Caco-2 (cell line): ENCODE measurements around the gene LTO1. TPM values are rescaled to one million over a fixed set of nuclear protein-coding genes. Genes with fewer than 3 reads are reported as not detected.
A peak's percentile ranks its signal among the peaks of the same experiment; 100 is the strongest.

Source experiments
- BruUV-seq: library from RNA; stranded (reverse); fragments of 400-500 nt; replicated peaks from 2 replicates; lab custom pipeline; 2021; lab: Mats Ljungman, UMichigan
- CTCF ChIA-PET: fragments of 300-600 bp; sonication (Branson Sonifier 250); formaldehyde crosslinking; loops from one replicate; lab custom pipeline; 2022; ENCODE audit warnings: antibody characterized with exemption; lab: Charles Lee
- POLR2A ChIA-PET: fragments of 300-600 bp; sonication (Branson Sonifier 250); formaldehyde crosslinking; loops from one replicate; lab custom pipeline; 2022; ENCODE audit warnings: antibody characterized with exemption; lab: Charles Lee
- DNase-seq, 2 experiments: peaks; one replicate each; pipeline versions ENCODE4 v3.0.0 to v3.0.0-alpha.2; 2020 to 2022
- H3K27me3 ChIP-seq: replicated peaks from 2 replicates; pipeline ENCODE4 v1.6.0; 2011; ENCODE audit warnings: low read length; ENCODE audit not compliant: control insufficient read depth, insufficient read depth
- H3K36me3 ChIP-seq: 2 replicates; pipeline ENCODE4 v1.5.1; 2011; ENCODE audit warnings: low read length; ENCODE audit not compliant: control insufficient read depth, insufficient read depth
- H3K4me1 ChIP-seq: fragments of 250-450 bp; sonication (Bioruptor Pico); 2 replicates; pipeline ENCODE4 v1.5.1; 2020; ENCODE audit warnings: mild to moderate bottlenecking
- H3K4me3 ChIP-seq: 2 replicates; pipeline ENCODE4 v1.5.1; 2011; ENCODE audit warnings: low read depth, mild to moderate bottlenecking, control low read depth, low read length
- H3K9me3 ChIP-seq: fragments of 250-450 bp; sonication (Bioruptor Pico); 2 replicates; pipeline ENCODE4 v1.5.1; 2020; ENCODE audit warnings: mild to moderate bottlenecking, moderate library complexity
- H3K27ac Mint-ChIP-seq: one replicate; pipeline ENCODE4 v1.8.0; 2022; ENCODE audit warnings: mixed read lengths; ENCODE audit not compliant: unreplicated experiment
- H3K27me3 Mint-ChIP-seq: one replicate; pipeline ENCODE4 v1.8.0; 2022; ENCODE audit warnings: mixed read lengths; ENCODE audit not compliant: insufficient read depth, unreplicated experiment
- H3K36me3 Mint-ChIP-seq: one replicate; pipeline ENCODE4 v1.8.0; 2022; ENCODE audit warnings: mild to moderate bottlenecking, mixed read lengths; ENCODE audit not compliant: insufficient read depth, unreplicated experiment
- H3K4me1 Mint-ChIP-seq: one replicate; pipeline ENCODE4 v1.8.0; 2022; ENCODE audit warnings: low read depth, mixed read lengths; ENCODE audit not compliant: unreplicated experiment
- H3K4me3 Mint-ChIP-seq: one replicate; pipeline ENCODE4 v1.8.0; 2022; ENCODE audit warnings: mild to moderate bottlenecking, moderate library complexity, mixed read lengths; ENCODE audit not compliant: unreplicated experiment
- H3K9me3 Mint-ChIP-seq: one replicate; pipeline ENCODE4 v1.8.0; 2022; ENCODE audit warnings: mixed read lengths; ENCODE audit not compliant: unreplicated experiment
- CTCF ChIP-seq, 2 experiments: fragments of 200-600 bp in 1 of 2; IDR thresholded peaks; 1 replicate in 1 of 2; 2 replicates in 1 of 2; pipeline versions ENCODE4 v1.5.1 to v1.8.0; 2011 to 2022; ENCODE audit warnings: antibody characterized with exemption in 1 of 2, control low read depth in 1 of 2, inconsistent platforms in 1 of 2, low read depth in 1 of 2, low read length in 1 of 2, mild to moderate bottlenecking in 1 of 2, moderate library complexity in 1 of 2; ENCODE audit not compliant: insufficient read depth in 1 of 2, severe bottlenecking in 1 of 2, unreplicated experiment in 1 of 2
- intact Hi-C: fragments of 100-400 bp; cut with micrococcal nuclease; formaldehyde crosslinking; loops from one replicate; pipeline ENCODE4 v1.10.0; 2022; ENCODE audit not compliant: unreplicated experiment
- total RNA-seq: library from RNA; stranded (reverse); gene quantifications from 2 replicates; pipeline ENCODE4 v1.2.3, GENCODE V29; 2022

Gene LTO1
- total RNA-seq, 1 experiment from 2014 or later, result 49.3 TPM

DNA sequence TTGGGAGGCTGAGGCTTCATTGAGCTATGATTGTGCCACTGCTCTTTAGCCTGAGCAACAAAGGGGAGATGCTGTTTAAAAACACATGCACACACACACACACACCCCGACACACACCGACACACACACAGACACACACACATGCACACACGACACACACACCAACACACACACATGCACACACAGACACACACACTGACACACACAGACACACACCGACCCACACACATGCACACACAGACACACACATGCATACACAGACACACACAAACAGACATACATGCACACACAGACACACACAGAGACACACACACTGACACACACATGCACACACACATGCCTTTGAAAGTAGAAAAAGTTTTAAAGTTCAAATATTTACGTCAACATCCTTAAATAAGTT is 5.5 kb upstream of the LTO1 start:
- no peak overlapping the region for H3K27ac Mint-ChIP-seq
- intact Hi-C loops, result no loop called here
- no peak for DNase-seq
- no peaks in the 10 kb centered on the region for H3K9me3 ChIP-seq
- TF ChIP-seq CTCF (IDR thresholded peaks at IDR 0.05; ENCODE audit: insufficient read depth in 1 of 2, low read depth in 1 of 2, low read length in 1 of 2, severe bottlenecking in 1 of 2, unreplicated experiment in 1 of 2), result no peak
- POLR2A ChIA-PET, result no interaction called here
- BruUV-seq, result no TSS peak
- H3K4me3 Mint-ChIP-seq, result no peak overlapping the region
- H3K36me3 ChIP-seq, result no peaks in the 10 kb centered on the region
- no peaks in the 10 kb centered on the region for H3K27me3 Mint-ChIP-seq
- no peak overlapping the region for H3K4me3 ChIP-seq
- CTCF ChIA-PET, result no interaction called here
- H3K9me3 Mint-ChIP-seq, result no peaks in the 10 kb centered on the region
- no peaks in the 10 kb centered on the region for H3K27me3 ChIP-seq
- no peaks in the 10 kb centered on the region for H3K4me1 ChIP-seq
- peaks cover under 1% of the 10 kb centered on the region for H3K36me3 Mint-ChIP-seq
- H3K4me1 Mint-ChIP-seq, result no peaks in the 10 kb centered on the region

DNA sequence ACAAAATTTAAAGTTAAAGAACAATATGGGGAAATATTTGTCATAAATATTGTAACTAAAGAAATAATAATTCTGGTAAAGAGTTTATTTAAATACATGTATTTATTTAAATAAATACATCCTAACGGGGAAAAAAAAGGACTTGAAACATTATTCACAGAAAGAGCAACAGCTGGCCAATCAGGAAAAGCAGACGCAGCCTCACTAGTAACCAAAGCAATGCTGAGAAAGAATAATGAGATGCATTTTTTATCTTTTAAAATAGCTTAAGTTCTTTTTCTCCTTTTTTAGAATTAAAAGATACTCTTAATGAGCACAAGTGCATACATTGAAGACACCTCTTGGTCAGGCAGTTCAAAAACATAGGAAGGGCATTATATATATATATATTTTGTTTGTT is 2.6 kb upstream of the LTO1 start:
- no TSS peak for BruUV-seq
- POLR2A ChIA-PET, result no interaction called here
- H3K27ac Mint-ChIP-seq, result no peak overlapping the region

DNA sequence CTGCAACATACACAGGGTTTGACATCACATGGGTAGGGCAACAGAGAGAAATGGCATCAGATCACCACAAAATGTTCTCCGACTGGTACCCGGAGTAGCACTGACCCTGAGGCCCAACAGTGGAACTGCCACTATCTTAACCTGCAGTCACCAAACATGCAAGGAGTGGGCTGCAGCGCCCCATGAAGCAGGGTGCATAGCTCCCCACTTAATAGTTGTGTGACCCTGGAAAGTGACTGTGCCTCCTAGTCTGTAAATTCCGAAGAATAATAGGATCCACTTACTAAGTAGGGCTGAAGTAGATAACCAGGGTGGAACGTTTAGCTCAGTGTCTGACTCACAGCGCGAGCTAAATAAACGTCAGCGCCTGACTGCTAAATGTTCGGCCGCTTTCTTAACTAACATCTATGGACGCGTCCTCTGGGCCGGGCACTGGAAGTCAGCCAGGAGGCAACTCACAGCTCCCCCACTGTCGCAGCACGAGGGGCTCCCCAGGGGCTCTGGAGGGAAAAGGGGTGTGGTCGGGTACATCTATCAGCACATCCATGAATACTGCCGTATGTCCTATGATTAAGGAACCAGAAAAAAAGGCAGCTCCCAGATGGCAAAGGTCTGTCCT is 777 bp downstream of the LTO1 start:
- intact Hi-C loops, result no loop called here
- Histone ChIP-seq H3K36me3 (peaks cover 3% of the 10 kb centered on the region; the same call in 1 of the 2 replicates), H3K27me3 (no peaks in the 10 kb centered on the region), H3K9me3 (no peaks in the 10 kb centered on the region), H3K4me1 (peaks cover 5% of the 10 kb centered on the region), H3K4me3 (peak overlapping the region; percentile 99)
- Mint-ChIP-seq H3K4me1 (peaks cover 8% of the 10 kb centered on the region), H3K4me3 (peak overlapping the region; percentile 100), H3K27me3 (peaks cover 3% of the 10 kb centered on the region), H3K27ac (peak overlapping the region; percentile 99), H3K9me3 (no peaks in the 10 kb centered on the region), H3K36me3 (peaks cover 64% of the 10 kb centered on the region)
- TF ChIP-seq CTCF (IDR thresholded peaks at IDR 0.05; ENCODE audit: insufficient read depth in 1 of 2, low read depth in 1 of 2, low read length in 1 of 2, severe bottlenecking in 1 of 2, unreplicated experiment in 1 of 2), result no peak
- ChIA-PET POLR2A (interaction anchor here (1.2 to 1.9 kb wide), 4 partner anchors 16 to 292 kb away, joined by 4 to 9 read pairs (median 8); no protein-coding TSS in a partner anchor), CTCF (interaction anchor here (0.9 to 1.9 kb wide), 7 partner anchors 10 to 572 kb away, joined by 3 to 10 read pairs (median 4); no protein-coding TSS in a partner anchor)
- BruUV-seq, result TSS peak; percentile 51
- DNase-seq, result no peak

More for the DNA sequence above, 2.6 kb upstream of the LTO1 start:
- Histone ChIP-seq H3K27me3 (no peaks in the 10 kb centered on the region), H3K4me3 (no peak overlapping the region), H3K36me3 (no peaks in the 10 kb centered on the region), H3K9me3 (no peaks in the 10 kb centered on the region), H3K4me1 (peaks cover 5% of the 10 kb centered on the region)
- H3K9me3 Mint-ChIP-seq, result no peaks in the 10 kb centered on the region
- CTCF ChIA-PET, result no interaction called here
- H3K27me3 Mint-ChIP-seq, result peaks cover 3% of the 10 kb centered on the region
- H3K36me3 Mint-ChIP-seq, result peaks cover 30% of the 10 kb centered on the region
- no peak overlapping the region for H3K4me3 Mint-ChIP-seq
- DNase-seq, result no peak
- intact Hi-C loops, result no loop called here
- H3K4me1 Mint-ChIP-seq, result no peaks in the 10 kb centered on the region
- TF ChIP-seq CTCF (IDR thresholded peaks at IDR 0.05; ENCODE audit: insufficient read depth in 1 of 2, low read depth in 1 of 2, low read length in 1 of 2, severe bottlenecking in 1 of 2, unreplicated experiment in 1 of 2), result no peak
